ENCODE data around the gene C3orf80.

DNA sequence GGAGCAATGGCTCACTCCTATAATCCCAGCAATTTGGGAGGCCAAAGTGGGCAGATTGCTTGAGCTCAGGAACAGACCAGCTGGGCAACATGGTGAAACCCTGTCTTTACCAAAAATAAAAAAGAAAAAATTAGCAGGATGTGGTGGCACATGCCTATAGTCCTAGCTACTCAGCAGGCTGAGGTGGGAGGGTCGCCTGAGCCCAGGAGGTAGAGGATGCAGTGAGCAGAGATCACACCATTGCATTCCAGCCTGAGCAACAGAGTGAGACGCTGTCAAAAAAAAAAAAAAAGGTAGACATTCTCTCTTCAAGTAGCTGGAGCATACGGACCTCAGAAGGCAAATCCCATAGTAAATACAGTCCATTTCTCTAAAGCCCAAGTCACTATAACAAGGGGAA, 7.1 kb upstream of the C3orf80 start:
- TF ChIP-seq EZH2 (IDR thresholded peaks at IDR 0.05; ENCODE audit: insufficient read depth, poor library complexity, severe bottlenecking): no peak
- no peak for TF ChIP-seq EZH2phosphoT487 (IDR thresholded peaks at IDR 0.05; ENCODE audit: insufficient read depth, low read depth)

All from GM23248 (cell line).